Measurements from ENCODE around the gene GLMN. TPM values are rescaled to one million over a fixed set of nuclear protein-coding genes. Genes with fewer than 3 reads are reported as not detected.

The GLMN gene
- total and polyA plus RNA-seq, 2 of the 13 experiments (the other 11 are each of a cell fraction or from before 2014, with no cell fraction given) = 5.9 to 18.4 TPM

GRCh38 chr1:92298573-92299476 is at the start of gene GLMN, which contains the start of gene RPAP2 (continued):
- peak; percentile 71; the same call in 1 of the 2 replicates for TF ChIP-seq ZNF274 (CRISPR knock-in tag; IDR thresholded peaks at IDR 0.05)
- TF ChIP-seq GTF2F1 (IDR thresholded peaks at IDR 0.05; ENCODE audit: low read length) = no peak
- TF ChIP-seq ZNF556 (CRISPR knock-in tag; IDR thresholded peaks at IDR 0.05; ENCODE audit: borderline replicate concordance) = peak; percentile 91
- no peak for TF ChIP-seq JUNB (CRISPR knock-in tag; IDR thresholded peaks at IDR 0.05; ENCODE audit: borderline replicate concordance)
- peak; percentile 90 for TF ChIP-seq KMT2B (CRISPR knock-in tag; IDR thresholded peaks at IDR 0.05)
- no peak for TF ChIP-seq ATF3 (CRISPR knock-in tag; IDR thresholded peaks at IDR 0.05)
- TF ChIP-seq ZNF503 (CRISPR knock-in tag; IDR thresholded peaks at IDR 0.05) = no peak
- TF ChIP-seq ZNF83 (CRISPR knock-in tag; IDR thresholded peaks at IDR 0.05; ENCODE audit: borderline replicate concordance) = no peak
- peak; percentile 63; the same call in 1 of the 2 replicates for TF ChIP-seq HOXA3 (CRISPR knock-in tag; IDR thresholded peaks at IDR 0.05)
- TF ChIP-seq LRRFIP1 (CRISPR knock-in tag; conservative IDR thresholded peaks at IDR 0.05) = no peak
- TF ChIP-seq ZBTB49 (CRISPR knock-in tag; IDR thresholded peaks at IDR 0.05; ENCODE audit: borderline replicate concordance) = no peak
- TF ChIP-seq ZFP36 (IDR thresholded peaks at IDR 0.05; ENCODE audit: borderline replicate concordance, low read depth, low read length, partially characterized antibody) = no peak
- TF ChIP-seq JDP2 (CRISPR knock-in tag; IDR thresholded peaks at IDR 0.05; ENCODE audit: borderline replicate concordance) = no peak
- TF ChIP-seq ERF (CRISPR knock-in tag; IDR thresholded peaks at IDR 0.05) = peak; percentile 80
- peak; percentile 39; the same call in 1 of the 2 replicates for TF ChIP-seq BRCA1 (CRISPR knock-in tag; IDR thresholded peaks at IDR 0.05)
- no peak for TF ChIP-seq TCF7L2 (IDR thresholded peaks at IDR 0.05; ENCODE audit: low read depth, low read length)
- TF ChIP-seq CTCF (CRISPR knock-in tag; IDR thresholded peaks at IDR 0.05) = peak; percentile 39
- peak; percentile 76; the same call in 1 of the 2 replicates for TF ChIP-seq HES4 (CRISPR knock-in tag; IDR thresholded peaks at IDR 0.05; ENCODE audit: borderline replicate concordance)
- peak; percentile 60; the same call in 1 of the 2 replicates for TF ChIP-seq ZNF749 (CRISPR knock-in tag; IDR thresholded peaks at IDR 0.05; ENCODE audit: borderline replicate concordance)
- TF ChIP-seq NR1H2 (CRISPR knock-in tag; IDR thresholded peaks at IDR 0.05; ENCODE audit: borderline replicate concordance, low read depth) = 0 out of 2 replicates have a peak, but pooled peaks have one; percentile 36
